ENCODE measurements around the gene MAGEL2. TPM values are rescaled to one million over a fixed set of nuclear protein-coding genes. Genes with fewer than 3 reads are reported as not detected.
"Not testable (repeated sequence)": the region's sequence is repeated elsewhere in the genome, so short reads cannot be mapped to it uniquely, and the experiment has no call there.

The MAGEL2 gene
- total RNA-seq, 1 donor = 0.27 TPM

GRCh38 chr15:23616536-23616935, 31.1 kb downstream of the MAGEL2 start:
- no peak for DNase-seq (ENCODE audit: low read depth in 2 of 3, low spot score in 2 of 3)

- no peak for DNase-seq (ENCODE audit: low read depth in 2 of 3, low spot score in 2 of 3)
These were observed 41.4 kb downstream of the MAGEL2 start for GRCh38 chr15:23606226-23606625.

- DNase-seq (ENCODE audit: low read depth in 2 of 3, low spot score in 2 of 3) = no peak
These were observed 45.5 kb downstream of the MAGEL2 start for GRCh38 chr15:23602124-23602523.

GRCh38 chr15:23599053-23599452, 48.6 kb downstream of the MAGEL2 start:
- no peak for DNase-seq (ENCODE audit: low read depth in 2 of 3, low spot score in 2 of 3)

DNA sequence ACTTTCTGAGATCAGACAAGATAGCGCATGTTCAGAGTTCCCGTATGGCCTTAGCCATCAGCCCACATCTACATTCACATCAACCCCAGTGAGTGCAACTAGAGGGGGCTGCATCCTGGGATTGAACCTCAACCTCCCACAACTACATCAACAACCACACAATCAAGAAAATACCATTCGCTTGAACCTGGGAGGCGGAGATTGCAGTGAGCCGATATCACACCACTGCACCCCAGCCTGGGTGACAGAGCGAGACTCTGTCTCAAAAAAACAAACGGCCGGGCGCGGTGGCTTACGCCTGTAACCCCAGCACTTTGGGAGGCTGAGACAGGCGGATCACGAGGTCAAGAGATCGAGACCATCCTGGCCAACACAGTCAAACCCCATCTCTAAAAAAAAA, 50.4 kb downstream of the MAGEL2 start:
- DNase-seq (ENCODE audit: low read depth in 2 of 3, low spot score in 2 of 3) = not testable (repeated sequence)

GRCh38 chr15:23596736-23597135, 50.9 kb downstream of the MAGEL2 start:
- no peak for DNase-seq (ENCODE audit: low read depth in 2 of 3, low spot score in 2 of 3)

GRCh38 chr15:23595368-23595767, 52.3 kb downstream of the MAGEL2 start:
- no peak for DNase-seq (ENCODE audit: low read depth in 2 of 3, low spot score in 2 of 3)

DNA sequence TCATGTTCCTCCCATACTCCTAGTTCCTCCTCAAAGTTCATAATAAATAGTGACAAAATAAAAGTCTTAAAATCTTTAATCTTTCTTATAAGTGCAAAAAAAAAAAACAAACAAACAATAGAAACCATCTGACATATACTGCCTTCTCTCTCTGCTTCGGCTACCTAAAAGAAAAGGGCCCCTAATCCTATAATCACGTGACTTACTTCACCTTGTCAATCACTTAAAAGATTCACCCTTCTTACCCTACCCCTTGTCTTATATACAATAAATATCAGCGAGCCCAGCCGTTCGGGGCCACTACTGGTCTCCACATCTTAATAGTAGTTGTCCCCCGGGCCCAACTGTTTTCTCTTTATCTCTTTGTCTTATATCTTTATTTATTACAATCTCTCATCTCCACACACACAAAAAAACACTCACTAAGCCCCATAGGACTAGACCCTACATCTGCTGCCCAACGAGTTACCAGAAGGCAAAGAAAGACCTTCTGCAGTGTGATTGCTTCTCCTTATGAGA, 53.4 kb downstream of the MAGEL2 start:
- DNase-seq (ENCODE audit: low read depth in 2 of 3, low spot score in 2 of 3) = no peak

Other genes starting within 250 kb of the MAGEL2 start
- not detected for gene GOLGA6L2, start 200.6 kb downstream of the MAGEL2 start, total RNA-seq
- gene MKRN3, start 82.2 kb downstream of the MAGEL2 start, total RNA-seq = 1.3 TPM
- 59.2 TPM for gene NDN, start 39.4 kb upstream of the MAGEL2 start, total RNA-seq